ENCODE measurements around the gene MUC22. TPM values are rescaled to one million over a fixed set of nuclear protein-coding genes. Genes with fewer than 3 reads are reported as not detected.
"Not testable (repeated sequence)": the region's sequence is repeated elsewhere in the genome, so short reads cannot be mapped to it uniquely, and the experiment has no call there.

MUC22 gene
- total RNA-seq, 1 donor from 2014 or later, result not detected

DNA sequence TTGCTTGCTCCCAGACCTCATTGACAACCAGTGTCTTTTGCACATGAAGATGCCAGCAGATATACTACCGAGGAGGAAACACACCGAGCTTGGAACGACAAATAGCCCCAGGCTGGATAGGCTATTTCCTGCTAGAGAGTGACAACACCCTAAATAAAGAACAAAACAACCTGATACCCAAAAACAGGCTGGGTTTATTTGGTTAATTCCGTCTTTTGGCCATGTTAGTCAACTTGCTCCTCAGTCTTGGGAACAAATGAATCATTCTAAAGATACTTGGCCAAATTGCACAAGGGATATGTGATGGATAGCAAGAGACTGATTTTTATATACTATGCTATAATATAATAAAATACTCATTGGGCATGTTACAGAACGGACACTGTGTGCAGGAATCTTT is 11.5 kb upstream of the MUC22 start:
- DNase-seq (ENCODE audit: low spot score), result no peak

DNA sequence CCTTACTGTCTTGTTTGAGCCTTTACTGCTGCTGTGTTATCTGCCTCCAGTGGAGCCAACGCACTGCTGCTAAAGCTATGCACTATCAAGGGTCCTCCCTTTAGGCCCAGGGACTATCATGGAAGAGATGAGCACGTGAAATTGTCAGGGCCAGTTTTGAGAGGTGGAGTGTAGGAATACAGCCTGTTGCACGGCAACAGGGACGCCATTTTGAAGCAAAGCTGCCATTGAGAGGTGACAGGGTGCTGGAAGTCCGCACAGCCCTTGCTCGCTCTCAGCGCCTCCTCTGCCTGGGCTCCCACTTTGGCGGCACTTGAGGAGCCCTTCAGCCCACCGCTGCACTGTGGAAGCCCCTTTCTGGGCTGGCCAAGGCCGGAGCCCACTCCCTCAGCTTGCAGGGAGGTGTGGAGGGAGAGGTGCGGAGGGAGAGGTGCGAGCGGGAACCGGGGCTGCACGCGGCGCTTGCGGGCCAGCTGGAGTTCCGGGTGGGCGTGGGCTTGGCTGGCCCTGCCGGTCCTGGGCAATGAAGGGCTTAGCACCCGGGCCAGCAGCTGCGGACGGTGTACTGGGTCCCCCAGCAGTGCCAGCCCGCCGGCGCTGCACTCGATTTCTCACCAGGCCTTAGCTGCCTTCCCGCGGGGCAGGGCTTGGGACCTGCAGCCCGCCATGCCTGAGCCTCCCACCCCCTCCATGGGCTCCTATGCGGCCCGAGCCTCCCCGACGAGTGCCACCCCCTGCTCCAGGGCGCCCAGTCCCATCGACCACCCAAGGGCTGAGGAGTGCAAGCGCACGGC is 10.0 kb upstream of the MUC22 start:
- DNase-seq (ENCODE audit: low spot score), result not testable (repeated sequence)

DNA sequence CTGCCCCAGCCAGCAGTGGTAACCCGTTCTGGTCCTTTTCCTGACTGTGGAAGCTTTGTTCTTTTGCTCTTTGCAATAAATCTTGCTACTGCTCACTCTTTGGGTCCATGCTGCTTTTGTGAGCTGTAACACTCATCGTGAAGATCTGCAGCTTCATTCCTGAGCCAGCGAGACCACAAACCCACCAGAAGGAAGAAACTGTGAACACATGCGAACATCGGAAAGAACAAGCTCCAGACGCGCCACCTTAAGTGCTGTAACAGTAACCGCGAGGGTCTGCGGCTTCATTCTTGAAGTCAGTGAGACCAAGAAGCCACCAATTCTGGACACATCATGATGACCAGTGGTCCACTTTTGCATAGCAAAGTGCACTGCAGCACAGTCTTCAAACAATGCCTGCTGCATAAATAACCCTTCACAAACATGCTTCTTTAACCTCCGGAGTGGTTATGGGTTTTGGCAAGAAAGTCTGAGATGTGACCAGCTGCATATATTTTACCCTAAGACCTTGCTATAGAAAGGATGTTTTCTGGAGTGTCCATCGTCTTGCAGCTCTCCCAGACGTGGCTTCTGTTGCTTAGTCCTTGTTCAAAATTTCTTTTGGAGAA is 8.9 kb upstream of the MUC22 start:
- no peak for DNase-seq (ENCODE audit: low spot score)

DNA sequence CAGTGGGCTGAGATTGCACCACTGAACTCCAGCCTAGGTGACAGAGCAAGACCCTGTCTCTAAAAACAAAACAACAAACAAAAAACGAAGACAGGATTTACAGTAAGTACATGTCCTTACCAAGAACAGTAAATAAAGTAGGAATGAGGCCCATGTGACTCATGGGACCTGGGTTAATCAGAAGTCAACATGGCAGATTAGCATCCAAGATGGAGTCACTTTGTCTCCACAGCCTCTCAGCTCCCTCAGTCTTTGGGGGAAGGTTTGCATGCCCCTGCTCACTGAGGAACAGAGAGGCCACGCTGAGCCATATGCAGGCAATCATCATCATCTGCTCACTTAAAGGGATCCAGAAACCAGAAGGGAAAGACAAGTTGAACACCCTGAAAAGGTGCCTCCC is 7.8 kb upstream of the MUC22 start:
- no peak for DNase-seq (ENCODE audit: low spot score)

DNA sequence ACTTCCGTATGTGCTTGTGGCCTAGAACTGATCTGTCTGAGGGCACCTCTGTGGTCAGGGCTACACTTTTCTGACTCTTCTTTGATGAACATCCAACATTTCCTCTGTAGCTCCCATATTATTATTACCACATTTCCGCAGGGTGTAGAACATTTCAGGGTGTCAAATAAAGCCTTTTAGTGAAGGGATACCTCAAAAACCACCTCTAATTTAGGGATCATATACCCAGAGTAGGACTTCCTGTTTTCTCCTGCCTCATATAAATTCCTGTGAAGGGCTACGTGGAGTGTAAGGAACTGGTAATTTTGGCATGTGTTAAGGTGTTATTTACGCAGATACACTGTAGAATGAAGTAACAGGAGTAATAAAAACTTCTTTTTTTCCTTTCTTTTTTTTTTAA is 5.5 kb upstream of the MUC22 start:
- DNase-seq (ENCODE audit: low spot score), result no peak

DNA sequence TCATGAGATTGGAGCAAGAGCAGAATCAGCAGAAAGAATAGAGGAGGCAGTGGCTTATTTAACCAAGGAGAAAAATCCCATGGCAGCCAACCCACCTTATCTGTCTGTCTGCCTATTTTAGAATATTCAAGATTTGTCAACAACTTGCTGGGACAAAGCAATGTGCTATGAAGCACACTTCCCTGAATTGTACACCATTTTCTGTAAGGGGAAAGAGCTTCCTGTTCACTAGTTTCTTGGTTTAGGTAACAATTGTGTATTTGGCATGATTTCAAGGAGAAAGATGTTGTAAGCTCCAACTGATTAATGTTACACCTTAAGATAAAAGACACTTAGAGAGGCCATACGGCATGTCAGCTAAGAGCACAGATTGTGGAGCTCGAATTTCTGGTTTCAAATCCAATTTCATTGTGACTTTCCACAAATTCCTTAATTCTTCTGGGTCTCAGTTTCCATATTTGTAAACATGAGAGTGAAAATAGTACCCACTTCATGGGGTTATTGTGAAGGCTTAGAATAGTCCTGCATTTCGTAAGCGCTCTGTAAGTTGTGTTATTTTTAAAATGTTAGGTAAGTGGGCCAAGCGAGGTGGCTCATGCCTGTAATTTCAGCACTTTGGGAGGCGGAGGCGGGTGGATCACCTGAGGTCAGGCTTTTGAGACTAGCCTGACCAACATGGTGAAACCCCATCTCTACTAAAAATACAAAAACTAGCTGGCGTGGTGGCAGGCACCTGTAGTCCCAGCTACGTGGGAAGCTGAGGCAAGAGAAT is 4.8 kb upstream of the MUC22 start:
- no peak for DNase-seq (ENCODE audit: low spot score)

DNA sequence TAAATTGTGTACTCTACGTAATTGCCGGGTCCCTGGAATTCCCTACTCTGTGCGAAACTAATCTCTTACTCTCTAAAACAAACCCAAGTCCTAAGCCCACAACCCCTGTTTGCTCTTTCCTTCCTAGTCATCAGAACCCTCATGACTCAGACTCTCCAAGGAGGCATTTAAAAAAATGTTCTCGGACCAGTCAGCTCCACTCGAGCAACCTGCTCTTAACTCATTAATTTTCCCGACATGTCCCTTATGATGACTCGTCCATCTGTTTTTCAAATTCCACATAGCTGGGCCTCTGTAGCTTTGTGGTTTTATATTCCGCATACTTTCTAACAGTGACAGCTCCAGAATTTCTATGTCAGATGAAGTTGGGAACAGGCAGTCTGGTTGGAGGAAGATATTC is 2.6 kb upstream of the MUC22 start:
- no peak for DNase-seq (ENCODE audit: low spot score)

DNA sequence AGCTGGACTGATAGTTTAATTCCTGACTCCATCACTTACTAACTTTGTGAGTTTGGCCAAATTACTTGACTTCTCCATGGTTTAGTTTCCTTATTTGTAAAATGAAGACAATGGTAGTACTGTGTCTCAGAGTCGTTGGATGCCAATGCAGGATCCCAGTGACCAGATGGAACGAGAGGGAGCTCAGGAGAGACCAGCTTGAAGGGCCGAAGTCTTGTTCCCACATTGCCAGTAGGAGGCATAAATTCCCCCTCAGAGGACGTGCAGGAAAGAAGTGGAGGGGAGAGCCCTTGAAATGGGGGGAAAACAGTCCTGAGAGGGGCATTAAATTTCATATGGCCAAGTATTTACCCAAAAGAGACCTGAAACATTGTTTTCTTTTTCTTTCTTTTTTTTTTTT is 2.1 kb upstream of the MUC22 start:
- DNase-seq (ENCODE audit: low spot score), result no peak

DNA sequence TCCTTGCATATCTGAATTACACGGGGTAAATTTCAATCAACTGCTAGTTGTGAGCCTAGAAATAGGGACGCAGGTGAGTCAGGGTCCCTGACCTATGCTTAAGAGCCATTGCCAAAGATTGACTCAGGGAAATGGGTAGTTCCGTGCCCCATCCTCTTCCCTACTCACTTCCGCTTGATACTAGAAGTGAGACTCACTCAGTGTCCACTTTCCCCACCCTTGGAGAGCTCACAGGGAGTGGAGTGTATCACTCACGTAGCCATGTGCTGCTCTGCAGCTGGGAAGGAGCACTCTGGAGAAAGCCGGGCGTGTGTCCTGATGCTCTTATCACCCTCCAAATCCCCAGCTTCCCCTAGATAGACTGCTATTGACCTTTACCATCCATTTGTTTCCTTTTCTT is 543 bp upstream of the MUC22 start:
- DNase-seq (ENCODE audit: low spot score), result no peak

DNA sequence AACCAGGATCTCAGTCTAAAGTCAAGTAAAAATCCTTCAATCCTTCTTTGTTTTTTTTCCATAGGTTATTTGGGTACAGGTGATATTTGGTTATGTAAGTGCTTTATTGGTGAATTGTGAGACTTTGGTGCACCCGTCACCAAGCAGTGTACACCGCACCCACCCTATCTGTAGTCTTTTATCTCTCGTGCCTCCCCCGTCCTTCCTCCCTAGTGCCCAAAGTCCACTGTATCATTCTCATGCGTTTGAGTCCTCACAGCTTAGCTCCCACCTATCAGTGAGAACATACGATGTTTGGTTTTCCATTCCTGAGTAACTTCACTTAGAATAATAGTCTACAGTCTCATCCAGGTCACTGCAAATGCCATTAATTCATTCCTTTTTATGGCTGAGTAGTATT is 879 bp downstream of the MUC22 start:
- no peak for DNase-seq (ENCODE audit: low spot score)

DNA sequence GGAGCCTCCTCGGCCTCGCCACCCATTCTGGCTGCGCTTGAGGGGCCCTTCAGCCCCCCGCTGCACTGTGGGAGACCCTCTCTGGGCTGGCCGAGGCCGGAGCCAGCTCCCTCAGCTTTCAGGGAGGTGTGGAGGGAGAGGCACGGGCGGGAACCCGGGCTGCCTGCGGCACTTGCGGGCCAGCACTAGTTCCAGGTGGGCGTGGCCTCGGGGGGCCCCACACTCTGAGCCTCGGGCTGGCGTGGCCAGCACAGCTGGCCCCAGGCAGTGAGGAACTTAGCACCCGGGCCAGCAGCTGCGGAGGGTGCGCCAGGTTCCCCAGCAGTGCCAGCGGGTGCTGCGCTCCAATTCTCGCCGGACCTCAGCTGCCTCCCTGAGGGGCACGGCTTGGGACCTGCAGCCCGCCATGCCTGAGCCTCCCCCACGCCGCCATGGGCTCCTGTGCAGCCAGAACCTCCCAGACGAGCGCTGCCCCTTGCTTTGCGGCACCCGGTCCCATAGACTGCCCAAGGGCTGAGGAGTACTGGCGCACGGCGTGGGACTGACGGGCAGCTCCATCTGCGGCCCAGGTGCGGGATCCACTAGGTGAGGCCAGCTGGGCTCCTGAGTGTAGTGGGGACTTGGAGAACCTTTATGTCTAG is 6.5 kb downstream of the MUC22 start:
- no peak for DNase-seq (ENCODE audit: low spot score)

DNA sequence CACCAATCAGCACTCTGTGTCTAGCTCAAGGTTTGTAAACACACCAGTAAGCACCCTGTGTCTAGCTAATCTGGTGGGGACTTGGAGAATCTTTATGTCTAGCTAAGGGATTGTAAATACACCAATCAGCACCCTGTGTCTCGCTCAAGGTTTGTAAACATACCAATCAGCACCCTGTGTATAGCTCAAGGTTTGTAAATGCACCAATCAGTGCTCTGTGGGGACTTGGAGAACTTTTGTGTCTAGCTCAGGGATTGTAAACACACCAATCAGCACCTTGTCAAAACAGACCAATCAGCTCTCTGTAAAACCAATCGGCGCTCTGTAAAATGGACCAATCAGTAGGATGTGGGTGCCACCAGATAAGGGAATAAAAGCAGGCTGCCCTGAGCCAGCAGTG is 7.2 kb downstream of the MUC22 start:
- DNase-seq (ENCODE audit: low spot score), result not testable (repeated sequence)

DNA sequence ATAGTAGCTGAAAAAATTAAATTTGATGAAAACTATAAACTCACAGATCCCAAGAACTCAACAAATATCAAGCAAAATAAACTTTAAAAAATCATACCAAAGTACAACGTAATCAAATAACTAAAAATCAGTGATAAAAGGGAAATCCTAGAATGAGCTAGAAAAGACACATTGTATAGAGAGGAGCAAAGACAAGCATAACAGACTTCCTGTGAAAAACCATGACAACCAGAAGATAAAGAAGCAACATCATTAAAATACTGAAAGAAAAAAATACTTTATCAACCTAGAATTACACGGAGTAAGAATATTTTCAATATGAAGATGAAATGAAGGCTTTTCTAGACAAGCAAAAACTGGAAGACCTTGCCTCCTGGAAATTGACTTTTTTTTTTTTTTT is 9.8 kb downstream of the MUC22 start:
- no peak for DNase-seq (ENCODE audit: low spot score)

DNA sequence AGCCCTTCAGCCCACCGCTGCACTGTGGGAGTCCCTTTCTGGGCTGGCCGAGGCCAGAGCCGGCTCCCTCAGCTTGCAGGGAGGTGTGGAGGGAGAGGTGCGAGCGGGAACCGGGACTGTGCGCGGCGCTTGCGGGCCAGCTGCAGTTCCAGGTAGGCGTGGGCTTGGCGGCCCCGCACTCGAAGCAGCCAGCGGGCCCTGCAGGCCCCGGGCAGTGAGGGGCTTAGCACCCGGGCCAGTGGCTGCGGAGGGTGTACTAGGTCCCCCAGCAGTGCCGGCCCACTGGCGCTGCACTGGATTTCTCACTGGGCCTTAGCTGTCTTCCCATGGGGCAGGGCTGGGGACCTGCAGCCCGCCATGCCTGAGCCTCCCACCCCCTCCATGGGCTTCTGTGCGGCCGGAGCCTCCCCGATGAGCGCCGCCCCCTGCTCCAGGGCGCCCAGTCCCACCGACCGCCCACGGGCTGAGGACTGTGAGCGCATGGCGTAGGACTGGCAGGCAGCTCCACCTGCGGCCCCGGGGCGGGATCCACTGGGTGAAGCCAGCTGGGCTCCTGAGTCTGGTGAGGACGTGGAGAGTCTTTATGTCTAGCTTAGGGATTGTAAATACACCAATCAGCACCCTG is 10.5 kb downstream of the MUC22 start:
- DNase-seq (ENCODE audit: low spot score), result not testable (repeated sequence)

DNA sequence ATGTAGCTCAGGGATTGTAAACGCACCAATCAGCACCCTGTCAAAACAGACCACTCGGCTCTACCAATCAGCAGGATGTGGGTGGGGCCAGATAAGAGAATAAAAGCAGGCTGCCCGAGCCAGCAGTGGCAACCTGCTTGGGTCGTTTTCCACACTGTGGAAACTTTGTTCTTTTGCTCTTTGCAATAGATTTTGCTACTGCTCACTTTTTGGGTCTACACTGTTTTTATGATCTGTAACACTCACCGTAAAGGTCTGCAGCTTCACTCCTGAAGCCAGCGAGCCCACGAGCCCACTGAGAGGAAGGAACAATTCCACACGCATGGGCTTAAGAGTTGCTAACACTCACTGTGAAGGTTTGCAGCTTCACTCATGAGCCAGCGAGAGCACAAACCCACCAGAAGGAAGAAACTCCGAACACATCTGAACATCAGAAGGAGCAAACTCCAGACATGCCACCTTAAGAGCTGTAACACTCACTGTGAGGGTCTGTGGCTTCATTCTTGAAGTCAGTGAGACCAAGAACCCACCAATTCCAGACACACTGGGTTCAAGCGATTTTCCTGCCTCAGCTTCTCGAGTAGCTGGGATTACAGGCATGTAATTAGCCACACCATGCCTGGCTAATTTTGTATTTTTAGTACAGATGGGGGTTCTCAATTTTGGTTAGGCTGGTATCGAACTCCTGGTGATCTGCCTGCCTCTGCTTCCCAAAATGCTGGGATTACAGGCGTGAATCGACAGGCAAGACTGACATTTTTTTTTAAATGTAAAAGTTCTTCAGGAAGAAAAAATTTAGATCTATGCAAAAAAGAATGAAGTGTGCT is 11.6 kb downstream of the MUC22 start:
- DNase-seq (ENCODE audit: low spot score), result not testable (repeated sequence)

DNA sequence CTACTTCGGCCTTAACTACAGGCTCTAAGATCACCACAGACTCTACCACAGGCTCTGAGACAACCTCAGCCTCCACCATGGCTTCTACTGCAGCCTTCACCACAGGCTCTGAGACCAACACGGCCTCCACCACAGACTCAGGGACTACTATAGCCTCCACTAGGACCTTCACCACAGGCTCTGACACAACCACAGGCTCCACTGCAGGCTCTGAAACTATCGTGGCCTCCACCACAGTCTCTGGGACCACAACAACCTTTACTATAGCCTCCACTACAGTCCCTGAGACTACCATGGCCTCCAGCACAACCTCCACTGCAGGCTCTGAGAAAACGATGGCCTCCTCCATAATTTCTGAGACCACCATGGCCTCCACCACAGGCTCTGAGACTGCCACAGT is 15.3 kb downstream of the MUC22 start:
- no peak for DNase-seq (ENCODE audit: low spot score)

DNA sequence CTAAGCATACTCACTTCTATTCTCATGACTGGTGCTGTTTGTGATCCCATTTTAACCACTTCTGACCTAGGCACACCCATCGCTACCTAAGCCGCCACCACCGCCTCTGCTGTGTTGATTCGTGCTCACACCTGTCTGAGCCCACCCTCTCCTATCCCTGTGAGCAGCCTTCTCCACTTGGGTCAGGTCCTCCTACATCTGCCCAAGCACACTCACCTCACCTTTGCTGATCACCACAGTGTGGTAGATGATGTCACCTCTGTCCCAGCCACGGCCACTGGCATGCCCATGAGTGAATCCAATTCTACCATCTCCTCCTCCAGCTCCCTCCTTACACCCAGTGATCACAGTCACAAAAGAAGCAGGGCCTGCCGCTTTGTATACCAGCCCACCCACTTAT is 20.8 kb downstream of the MUC22 start:
- DNase-seq (ENCODE audit: low spot score), result no peak

DNA sequence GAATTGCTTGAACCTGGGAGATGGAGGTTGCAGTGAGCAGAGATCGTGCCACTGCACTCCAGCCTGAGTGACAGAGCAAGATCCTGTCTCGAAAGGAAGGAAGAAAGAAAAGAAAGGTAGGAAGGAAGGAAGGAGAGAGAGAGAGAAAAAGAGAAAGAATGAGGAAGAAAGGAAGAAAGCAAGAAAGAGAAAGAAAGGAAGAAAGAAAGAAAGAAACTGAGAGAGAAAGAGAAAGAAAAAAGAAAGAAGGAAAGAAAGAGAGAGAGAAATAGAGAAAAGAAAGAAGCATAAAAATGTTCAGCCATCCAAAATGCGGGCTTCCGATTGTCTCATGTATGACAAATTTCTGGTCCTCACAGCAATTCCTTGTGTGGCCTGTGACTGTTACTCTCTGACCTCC is 22.8 kb downstream of the MUC22 start:
- DNase-seq (ENCODE audit: low spot score), result no peak

DNA sequence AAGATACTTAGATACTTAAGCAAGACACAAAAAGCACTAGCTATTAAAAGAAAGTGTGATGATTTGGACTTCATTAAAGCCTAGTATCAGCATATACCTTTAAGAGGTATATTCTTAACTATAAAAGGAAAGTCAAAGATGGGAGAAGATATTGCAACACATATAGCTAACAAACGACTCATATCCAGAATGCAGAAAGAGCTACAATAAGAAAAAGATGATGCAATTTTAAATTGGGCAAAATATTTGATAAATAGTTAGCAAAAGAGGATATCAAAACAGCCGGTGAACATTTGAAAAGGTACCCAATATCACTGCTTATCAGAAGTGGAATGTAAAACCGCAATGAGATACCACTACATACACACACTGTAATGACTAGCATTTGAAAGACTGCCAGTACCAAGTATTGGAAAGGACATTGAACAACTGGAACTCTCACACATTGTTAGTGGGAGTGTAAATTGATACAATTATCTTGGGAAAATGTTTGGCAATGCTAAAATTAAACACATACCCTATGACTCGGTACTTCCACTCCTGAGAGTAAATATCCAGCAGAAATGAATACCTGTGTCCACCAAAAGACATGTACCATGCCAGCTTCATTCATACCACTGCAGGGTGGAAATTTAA is 25.7 kb downstream of the MUC22 start:
- no peak for DNase-seq (ENCODE audit: low spot score)

DNA sequence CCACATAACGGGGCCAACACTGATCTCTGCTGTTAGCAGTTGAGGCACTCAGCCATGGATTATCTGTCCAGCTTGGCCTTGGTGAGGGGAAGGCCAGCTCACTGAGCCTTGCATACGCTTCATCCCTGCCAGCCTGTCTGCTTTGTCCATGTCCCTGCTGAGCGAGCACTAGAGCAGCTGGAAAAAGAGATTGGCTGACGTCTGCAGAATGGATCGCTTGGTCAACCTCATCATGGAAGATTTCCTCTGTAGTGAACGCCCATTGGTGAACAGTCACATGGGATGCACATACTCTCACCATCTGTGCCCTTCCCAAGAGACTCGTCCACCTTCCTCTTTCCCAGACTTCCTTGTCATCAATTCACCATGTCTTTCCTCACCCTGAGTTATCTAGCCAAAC is 26.9 kb downstream of the MUC22 start:
- no peak for DNase-seq (ENCODE audit: low spot score)

DNA sequence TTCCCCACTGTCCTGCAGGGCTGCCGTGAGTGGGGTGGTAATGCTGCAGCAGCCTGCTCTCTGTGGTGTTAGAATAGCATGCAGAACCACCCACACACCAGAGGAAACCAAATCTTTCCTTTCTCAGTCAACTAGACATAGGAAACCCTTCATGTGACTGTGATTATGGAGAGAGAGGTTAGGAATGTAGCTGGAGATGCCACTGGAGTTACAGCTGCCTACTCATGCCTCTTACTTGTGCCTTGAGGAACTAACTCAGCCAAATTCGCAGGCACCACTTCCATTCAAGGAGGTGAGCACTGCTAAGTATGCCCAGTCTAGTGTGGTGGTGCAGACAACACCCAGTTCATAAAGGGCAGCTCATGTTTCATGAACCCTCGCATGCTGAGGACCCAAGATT is 27.4 kb downstream of the MUC22 start:
- DNase-seq (ENCODE audit: low spot score), result no peak

All from mucosa of gallbladder (tissue), 1 donor.